Right atrium auricular region (tissue), 2 donors: ENCODE results near the gene LGALS4. TPM values are rescaled to one million over a fixed set of nuclear protein-coding genes. Genes with fewer than 3 reads are reported as not detected.
"Not testable (repeated sequence)": the region's sequence is repeated elsewhere in the genome, so short reads cannot be mapped to it uniquely, and the experiment has no call there.

Source experiments
- DNase-seq: peaks from one replicate; pipeline ENCODE4 v3.0.0-alpha.2; 2019; ENCODE audit warnings: low spot score
- H3K27ac ChIP-seq, 2 donors: fragments of 200-600 bp; sonication (generic); 1 replicate in 1 of 2; 2 replicates in 1 of 2; pipeline ENCODE4 v1.5.1; 2016 to 2019
- H3K27me3 ChIP-seq, 2 donors: fragments of 200-600 bp; sonication (generic); one replicate each; pipeline versions ENCODE4 v1.5.1 to v1.6.0; 2017 to 2019
- H3K36me3 ChIP-seq: fragments of 200-600 bp; sonication (generic); one replicate; pipeline ENCODE4 v1.5.1; 2016
- H3K4me1 ChIP-seq, 2 donors: fragments of 200-600 bp; sonication (generic); one replicate each; pipeline versions ENCODE4 v1.5.1 to v1.6.0; 2017 to 2019
- H3K4me3 ChIP-seq, 2 donors: fragments of 200-600 bp; sonication (generic); 1 replicate in 1 of 2; 2 replicates in 1 of 2; pipeline ENCODE4 v1.5.1; 2017 to 2019; ENCODE audit warnings: mild to moderate bottlenecking in 1 of 2, moderate library complexity in 1 of 2
- H3K9me3 ChIP-seq, 2 donors: fragments of 200-600 bp; sonication (generic); one replicate each; pipeline ENCODE4 v1.5.1; 2019
- total RNA-seq, 2 donors: library from RNA; depleted of rRNA; stranded (reverse); fragments of >200 nt; gene quantifications; one replicate each; pipeline ENCODE4 v1.1.0, GENCODE V29; 2016
- TF ChIP-seq, protein P1 (sequence below), 2 donors: fragments of 200-600 bp; sonication (generic); IDR thresholded peaks; one replicate each; pipeline ENCODE4 v1.5.1; 2019; ENCODE audit warnings: antibody characterized with exemption in 2 of 2

LGALS4 gene
- total RNA-seq, 2 donors from 2014 or later = 0.67 TPM; not detected in 1

DNA sequence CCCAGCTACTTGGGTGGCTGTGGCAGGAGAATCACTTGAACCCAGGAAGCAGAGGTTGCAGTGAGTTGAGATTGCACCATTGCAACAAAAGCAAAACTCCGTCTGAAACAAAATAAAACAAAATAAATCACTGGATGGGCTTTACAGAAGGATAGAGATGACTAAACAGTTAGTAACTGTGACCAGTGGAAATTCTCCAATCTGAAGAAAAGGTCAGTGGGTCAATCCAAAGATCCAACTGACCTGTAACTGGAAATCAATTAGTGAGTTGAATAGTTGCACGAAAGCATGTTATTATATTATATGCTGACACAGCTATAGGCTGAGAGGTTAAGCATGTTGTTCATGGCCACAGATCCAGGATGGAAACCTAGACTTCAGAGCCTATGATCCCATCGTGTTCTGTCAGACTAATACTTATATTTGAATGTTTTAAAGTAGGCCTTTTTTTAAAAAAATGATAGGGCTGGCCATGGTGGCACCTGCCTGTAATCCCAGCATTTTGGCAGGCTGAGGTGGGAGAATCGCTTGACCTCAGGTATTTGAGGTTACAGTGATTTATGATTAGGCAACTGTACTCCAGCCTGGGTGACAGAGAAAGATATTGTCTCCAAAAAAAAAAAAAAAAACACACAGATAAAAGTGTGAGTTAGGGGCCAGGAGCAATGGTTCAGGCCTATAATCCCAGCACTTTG lies 17.4 kb upstream of the LGALS4 start:
- no peaks in the 10 kb centered on the region for H3K27me3 ChIP-seq
- TF ChIP-seq, protein P1, sequence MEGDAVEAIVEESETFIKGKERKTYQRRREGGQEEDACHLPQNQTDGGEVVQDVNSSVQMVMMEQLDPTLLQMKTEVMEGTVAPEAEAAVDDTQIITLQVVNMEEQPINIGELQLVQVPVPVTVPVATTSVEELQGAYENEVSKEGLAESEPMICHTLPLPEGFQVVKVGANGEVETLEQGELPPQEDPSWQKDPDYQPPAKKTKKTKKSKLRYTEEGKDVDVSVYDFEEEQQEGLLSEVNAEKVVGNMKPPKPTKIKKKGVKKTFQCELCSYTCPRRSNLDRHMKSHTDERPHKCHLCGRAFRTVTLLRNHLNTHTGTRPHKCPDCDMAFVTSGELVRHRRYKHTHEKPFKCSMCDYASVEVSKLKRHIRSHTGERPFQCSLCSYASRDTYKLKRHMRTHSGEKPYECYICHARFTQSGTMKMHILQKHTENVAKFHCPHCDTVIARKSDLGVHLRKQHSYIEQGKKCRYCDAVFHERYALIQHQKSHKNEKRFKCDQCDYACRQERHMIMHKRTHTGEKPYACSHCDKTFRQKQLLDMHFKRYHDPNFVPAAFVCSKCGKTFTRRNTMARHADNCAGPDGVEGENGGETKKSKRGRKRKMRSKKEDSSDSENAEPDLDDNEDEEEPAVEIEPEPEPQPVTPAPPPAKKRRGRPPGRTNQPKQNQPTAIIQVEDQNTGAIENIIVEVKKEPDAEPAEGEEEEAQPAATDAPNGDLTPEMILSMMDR (IDR thresholded peaks at IDR 0.05) = no peak
- H3K36me3 ChIP-seq = peaks cover 46% of the 10 kb centered on the region
- H3K27ac ChIP-seq = peak overlapping the region; percentile 92 to 94
- peaks cover 0 to 46% of the 10 kb centered on the region in 2 donors for H3K4me1 ChIP-seq
- no peaks in the 10 kb centered on the region for H3K9me3 ChIP-seq
- DNase-seq = no peak
- peak overlapping the region; percentile 72 to 76 for H3K4me3 ChIP-seq

DNA sequence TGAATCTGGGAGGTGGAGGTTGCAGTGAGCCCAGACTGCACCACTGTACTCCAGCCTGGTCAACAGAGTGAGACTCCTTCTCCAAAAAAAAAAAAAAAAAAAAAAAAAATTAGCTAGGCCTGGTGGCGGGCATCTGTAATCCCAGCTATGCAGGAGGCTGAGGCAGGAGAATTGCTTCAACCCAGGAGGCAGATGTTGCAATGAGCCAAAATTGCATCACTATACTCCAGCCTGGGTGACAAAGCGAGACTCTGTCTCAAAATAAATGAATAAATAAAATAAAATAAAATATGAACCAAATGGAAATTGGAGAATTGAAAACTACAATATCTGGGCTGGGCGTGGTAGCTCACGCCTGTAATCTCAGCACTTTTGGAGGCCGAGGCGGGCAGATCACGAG lies 16.5 kb upstream of the LGALS4 start:
- not testable (repeated sequence) for H3K4me3 ChIP-seq, H3K9me3 ChIP-seq, H3K27ac ChIP-seq, H3K27me3 ChIP-seq, DNase-seq
- Histone ChIP-seq H3K36me3 (peaks cover 50% of the 10 kb centered on the region), H3K4me1 (peaks cover 0 to 46% of the 10 kb centered on the region in 2 donors)

DNA sequence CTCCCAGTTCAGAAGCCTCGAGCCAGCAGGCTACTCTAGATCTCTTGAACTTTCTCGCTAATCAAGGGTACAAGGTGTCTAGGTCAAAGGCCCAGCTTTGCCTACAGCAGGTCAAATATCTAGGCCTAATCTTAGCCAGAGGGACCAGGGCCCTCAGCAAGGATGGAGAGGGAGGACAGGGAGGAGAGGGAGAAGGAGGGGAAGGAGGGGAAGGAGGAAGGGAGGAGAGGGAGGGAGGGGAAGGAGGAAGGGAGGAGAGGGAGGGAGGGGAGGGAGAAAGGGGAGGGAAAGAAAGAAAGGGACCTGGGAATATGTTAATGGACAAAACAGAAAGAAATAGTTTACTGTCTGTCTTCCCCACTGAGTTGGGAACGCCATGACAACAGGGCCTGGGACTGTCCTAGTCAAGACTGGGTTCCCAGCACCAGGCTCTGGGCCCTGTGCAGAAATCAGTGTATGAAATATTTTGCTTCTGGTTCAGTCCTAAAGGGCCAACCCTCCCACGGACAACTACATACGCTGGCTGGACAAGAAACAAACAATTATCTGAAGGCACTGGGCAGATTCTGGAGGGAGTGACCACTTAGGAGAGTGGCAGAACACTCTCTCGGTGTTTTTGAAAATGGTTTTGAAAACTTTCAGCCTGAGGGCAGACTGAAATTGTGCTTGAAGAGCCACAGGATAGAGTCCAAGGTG lies 14.3 kb upstream of the LGALS4 start:
- Histone ChIP-seq H3K27ac (peak overlapping the region in 1 of 2 donors; percentile 16), H3K4me3 (no peak overlapping the region), H3K36me3 (peaks cover 72% of the 10 kb centered on the region), H3K4me1 (peaks cover 0 to 37% of the 10 kb centered on the region in 2 donors), H3K27me3 (no peaks in the 10 kb centered on the region), H3K9me3 (no peaks in the 10 kb centered on the region)
- DNase-seq = no peak
- TF ChIP-seq, protein P1 (IDR thresholded peaks at IDR 0.05) = no peak

DNA sequence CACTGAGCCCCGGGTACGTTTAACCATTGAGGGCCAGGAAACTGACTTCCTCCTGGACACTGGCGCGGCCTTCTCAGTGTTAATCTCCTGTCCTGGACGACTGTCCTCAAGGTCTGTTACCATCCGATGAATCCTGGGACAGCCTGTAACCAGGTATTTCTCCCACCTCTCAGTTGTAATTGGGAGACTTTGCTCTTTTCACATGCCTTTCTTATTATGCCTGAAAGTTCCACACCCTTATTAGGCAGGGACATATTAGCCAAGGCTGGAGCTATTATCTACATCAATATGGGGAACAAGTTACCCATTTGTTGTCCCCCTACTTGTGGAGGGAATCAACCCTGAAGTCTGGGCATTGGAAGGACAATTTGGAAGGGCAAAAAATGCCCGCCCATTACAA lies 13.2 kb upstream of the LGALS4 start:
- H3K4me1 ChIP-seq = peaks cover 0 to 33% of the 10 kb centered on the region in 2 donors
- peaks cover 76% of the 10 kb centered on the region for H3K36me3 ChIP-seq
- not testable (repeated sequence) for H3K4me3 ChIP-seq, H3K27me3 ChIP-seq, DNase-seq, H3K9me3 ChIP-seq
- H3K27ac ChIP-seq = peak overlapping the region in 1 of 2 donors; percentile 43

DNA sequence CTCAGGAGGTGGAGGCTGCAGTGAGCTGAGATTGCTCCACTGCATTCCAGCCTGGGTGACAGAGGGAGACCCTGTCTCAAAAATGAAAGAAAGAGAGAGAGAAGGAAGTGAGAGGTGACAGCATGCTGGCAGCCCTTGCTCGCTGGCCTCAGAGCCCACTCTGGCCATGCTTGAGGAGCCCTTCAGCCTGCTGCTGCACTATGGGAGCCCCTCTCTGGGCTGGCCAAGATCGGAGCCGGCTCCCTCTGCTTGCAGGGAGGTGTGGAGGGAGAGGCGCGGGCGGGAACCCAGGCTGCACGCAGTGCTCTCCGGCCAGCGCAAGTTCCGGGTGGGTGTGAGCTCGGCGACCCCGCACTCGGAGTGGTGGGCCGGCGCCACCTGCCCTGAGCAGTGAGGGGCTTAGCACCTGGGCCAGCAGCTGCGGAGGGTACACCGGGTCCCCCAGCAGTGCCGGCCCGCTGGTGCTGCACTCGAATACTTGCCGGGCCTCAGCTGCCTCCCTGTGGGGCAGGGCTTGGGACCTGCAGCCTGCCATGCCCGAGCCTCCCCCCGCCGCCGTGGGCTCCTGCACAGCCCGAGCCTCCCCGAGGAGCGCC lies 8.6 kb upstream of the LGALS4 start:
- Histone ChIP-seq H3K36me3 (peaks cover 54% of the 10 kb centered on the region), H3K4me1 (peaks cover 0 to 23% of the 10 kb centered on the region in 2 donors)
- H3K4me3 ChIP-seq, DNase-seq, H3K9me3 ChIP-seq, H3K27ac ChIP-seq, H3K27me3 ChIP-seq: not testable (repeated sequence)

DNA sequence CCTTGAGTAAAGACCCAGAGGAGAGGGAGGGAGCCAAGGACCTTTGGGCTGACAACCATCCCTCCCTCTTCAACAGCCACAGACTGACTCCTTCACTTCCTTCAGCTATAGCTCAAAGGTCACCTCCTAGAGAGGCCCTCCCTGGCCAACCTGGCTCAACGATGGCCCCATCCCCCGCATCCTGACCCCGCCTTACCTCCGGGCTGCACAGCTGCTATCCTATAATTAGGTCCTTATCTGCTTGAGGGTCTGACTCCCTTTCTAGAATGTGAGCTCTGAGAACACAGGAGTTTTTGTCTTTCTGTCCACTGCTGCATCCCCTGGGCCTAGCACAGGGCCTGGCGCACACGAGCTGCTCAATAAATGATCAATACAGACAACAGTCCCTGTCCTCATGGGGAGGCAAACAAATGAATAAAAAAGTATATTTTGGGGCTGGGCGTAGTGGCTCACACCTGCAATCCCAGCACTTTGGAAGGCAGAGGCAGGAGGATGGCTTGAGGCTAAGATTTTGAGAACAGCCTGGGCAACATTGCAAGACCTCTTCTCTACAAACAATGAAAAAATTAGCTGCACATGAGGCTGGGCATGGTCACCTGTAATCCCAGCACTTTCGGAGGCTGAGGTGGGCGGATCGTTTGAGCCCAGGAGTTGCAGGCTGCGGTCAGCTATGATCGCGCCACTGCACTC lies 6.6 kb upstream of the LGALS4 start:
- Histone ChIP-seq H3K4me1 (peaks cover 0 to 16% of the 10 kb centered on the region in 2 donors), H3K27me3 (no peaks in the 10 kb centered on the region), H3K27ac (peak overlapping the region in 1 of 2 donors; percentile 61), H3K9me3 (no peaks in the 10 kb centered on the region), H3K36me3 (peaks cover 67% of the 10 kb centered on the region), H3K4me3 (no peak overlapping the region)
- DNase-seq = no peak
- TF ChIP-seq, protein P1 (IDR thresholded peaks at IDR 0.05) = no peak

DNA sequence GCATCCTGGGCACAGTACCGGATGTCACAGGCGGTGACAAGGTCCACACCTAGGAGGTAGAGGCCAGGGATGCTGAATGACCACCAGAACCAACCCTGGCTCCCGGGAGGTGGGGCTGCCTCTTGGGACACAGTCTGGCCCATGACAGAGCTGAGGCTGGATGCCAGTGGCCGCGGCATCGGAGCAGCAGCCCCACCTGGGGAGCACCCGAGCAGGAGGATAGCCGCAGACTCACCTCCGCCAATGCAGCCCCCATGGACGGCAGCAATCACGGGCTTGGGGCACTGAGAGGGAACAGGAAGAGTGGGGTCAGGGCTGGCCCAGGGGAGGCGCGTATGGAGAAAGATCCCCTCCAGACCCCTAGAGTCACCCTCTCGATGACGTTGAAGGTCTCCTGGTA lies 4.3 kb upstream of the LGALS4 start:
- Histone ChIP-seq H3K4me1 (peaks cover 0 to 16% of the 10 kb centered on the region in 2 donors), H3K27me3 (no peaks in the 10 kb centered on the region), H3K36me3 (peaks cover 44% of the 10 kb centered on the region), H3K4me3 (no peak overlapping the region), H3K27ac (no peak overlapping the region), H3K9me3 (no peaks in the 10 kb centered on the region)
- TF ChIP-seq, protein P1 (IDR thresholded peaks at IDR 0.05) = no peak
- DNase-seq = no peak
